ENCODE results near the gene JADE3.

DNA sequence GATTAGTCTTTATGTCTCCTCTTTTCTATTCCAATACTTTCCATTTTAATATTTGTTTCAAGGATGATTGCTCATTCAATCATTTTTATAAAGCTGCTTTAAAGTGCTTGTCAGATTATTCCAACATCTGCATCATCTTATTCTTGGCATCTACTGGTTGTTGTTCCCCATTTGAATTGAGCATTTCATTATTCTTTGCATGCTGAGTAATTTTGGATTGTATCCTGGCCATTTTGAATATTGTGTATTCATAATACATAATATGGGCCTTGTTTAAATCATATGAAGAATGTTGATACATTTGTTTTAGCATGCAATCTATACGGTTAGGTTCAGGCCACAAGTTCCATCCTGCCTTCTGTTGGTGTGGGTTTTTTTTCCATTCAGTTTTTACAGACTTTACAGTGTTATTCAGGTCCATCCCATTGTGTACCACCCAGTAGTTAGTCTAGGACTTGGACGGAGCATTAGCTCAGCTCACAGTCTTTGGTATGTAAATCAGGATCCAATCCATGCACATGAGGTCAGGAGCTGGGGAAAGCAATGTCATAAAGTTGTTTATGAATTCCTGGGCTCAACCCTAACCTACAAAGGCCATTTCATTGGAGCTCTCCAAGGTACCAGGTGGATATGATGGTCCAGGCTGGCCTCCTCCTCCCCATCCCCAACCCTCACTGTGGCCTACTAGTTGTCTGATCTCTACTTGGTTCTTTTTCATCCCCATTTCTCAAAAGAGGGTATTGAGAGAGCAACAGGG lies 186.3 kb downstream of the JADE3 start:
- TF ChIP-seq, protein P1, sequence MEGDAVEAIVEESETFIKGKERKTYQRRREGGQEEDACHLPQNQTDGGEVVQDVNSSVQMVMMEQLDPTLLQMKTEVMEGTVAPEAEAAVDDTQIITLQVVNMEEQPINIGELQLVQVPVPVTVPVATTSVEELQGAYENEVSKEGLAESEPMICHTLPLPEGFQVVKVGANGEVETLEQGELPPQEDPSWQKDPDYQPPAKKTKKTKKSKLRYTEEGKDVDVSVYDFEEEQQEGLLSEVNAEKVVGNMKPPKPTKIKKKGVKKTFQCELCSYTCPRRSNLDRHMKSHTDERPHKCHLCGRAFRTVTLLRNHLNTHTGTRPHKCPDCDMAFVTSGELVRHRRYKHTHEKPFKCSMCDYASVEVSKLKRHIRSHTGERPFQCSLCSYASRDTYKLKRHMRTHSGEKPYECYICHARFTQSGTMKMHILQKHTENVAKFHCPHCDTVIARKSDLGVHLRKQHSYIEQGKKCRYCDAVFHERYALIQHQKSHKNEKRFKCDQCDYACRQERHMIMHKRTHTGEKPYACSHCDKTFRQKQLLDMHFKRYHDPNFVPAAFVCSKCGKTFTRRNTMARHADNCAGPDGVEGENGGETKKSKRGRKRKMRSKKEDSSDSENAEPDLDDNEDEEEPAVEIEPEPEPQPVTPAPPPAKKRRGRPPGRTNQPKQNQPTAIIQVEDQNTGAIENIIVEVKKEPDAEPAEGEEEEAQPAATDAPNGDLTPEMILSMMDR (conservative IDR thresholded peaks at IDR 0.05; ENCODE audit: low read length): no peak
- TF ChIP-seq EZH2phosphoT487 (IDR thresholded peaks at IDR 0.05; ENCODE audit: borderline replicate concordance): no peak

Measured in Loucy (cell line).